Measurements from ENCODE around the gene AGTPBP1.
"Not testable (repeated sequence)": the region's sequence is repeated elsewhere in the genome, so short reads cannot be mapped to it uniquely, and the experiment has no call there.

Gene AGTPBP1, protein sequence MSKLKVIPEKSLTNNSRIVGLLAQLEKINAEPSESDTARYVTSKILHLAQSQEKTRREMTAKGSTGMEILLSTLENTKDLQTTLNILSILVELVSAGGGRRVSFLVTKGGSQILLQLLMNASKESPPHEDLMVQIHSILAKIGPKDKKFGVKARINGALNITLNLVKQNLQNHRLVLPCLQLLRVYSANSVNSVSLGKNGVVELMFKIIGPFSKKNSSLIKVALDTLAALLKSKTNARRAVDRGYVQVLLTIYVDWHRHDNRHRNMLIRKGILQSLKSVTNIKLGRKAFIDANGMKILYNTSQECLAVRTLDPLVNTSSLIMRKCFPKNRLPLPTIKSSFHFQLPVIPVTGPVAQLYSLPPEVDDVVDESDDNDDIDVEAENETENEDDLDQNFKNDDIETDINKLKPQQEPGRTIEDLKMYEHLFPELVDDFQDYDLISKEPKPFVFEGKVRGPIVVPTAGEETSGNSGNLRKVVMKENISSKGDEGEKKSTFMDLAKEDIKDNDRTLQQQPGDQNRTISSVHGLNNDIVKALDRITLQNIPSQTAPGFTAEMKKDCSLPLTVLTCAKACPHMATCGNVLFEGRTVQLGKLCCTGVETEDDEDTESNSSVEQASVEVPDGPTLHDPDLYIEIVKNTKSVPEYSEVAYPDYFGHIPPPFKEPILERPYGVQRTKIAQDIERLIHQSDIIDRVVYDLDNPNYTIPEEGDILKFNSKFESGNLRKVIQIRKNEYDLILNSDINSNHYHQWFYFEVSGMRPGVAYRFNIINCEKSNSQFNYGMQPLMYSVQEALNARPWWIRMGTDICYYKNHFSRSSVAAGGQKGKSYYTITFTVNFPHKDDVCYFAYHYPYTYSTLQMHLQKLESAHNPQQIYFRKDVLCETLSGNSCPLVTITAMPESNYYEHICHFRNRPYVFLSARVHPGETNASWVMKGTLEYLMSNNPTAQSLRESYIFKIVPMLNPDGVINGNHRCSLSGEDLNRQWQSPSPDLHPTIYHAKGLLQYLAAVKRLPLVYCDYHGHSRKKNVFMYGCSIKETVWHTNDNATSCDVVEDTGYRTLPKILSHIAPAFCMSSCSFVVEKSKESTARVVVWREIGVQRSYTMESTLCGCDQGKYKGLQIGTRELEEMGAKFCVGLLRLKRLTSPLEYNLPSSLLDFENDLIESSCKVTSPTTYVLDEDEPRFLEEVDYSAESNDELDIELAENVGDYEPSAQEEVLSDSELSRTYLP

DNA sequence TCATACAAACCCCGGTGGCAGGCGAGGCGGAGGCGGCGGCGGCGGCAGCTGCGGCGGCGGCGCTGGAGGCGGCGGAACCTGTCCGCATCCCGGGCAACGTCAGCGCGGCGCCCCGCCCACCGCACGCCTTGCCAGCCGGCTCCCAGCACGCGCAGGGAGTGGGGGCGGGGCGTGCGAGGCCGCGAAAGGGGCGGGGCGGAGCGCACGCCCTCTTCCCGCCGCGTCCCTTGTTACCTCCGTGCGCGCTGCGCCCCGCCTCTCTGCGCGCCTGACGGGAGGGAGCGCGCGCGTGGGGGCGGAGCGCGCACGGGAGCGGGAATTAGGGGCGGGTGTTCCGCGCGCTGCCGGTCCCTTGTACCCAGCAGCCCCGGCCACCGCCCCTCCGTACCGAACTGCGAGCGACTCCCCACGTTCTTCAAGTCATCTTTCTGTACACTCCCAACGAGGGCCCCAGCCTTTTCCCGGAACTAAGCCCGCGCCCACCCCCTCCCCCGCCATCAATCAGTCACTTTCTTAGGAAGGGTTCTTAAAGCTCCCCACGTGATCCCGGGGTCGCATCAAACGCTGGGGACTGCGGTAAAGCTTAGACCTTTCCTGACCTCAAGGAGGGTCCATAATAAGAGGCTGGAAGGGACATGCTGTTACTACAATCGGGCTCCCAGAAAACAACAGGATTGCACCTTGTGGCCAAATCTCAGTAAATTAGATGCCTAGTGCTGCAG, at the start of gene AGTPBP1:
Gene AGTPBP1, minus strand, starts transcription at position 80 of the 722 bp plus-strand sequence. CDS start 29,421 bp downstream, outside the sequence.
- DNase-seq = peak; percentile 92

DNA sequence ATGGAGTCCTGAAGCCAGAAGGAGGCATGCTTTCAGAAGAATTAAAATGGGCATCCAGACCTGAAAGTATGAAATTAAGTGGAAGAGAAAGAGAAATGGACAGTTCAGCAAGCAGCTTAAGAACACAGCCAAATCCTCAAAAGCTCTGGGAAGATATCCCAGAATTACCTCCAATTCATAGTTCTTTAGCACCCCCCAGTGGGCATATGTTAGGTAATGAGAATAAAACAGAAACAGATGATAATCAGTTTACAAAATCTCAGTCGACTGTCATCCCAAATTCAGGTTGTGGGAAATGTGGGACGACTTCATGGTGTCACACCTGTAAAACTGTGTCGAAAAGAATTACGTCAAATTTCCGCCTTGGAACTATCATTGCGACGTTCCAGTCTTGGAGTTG, 44.4 kb upstream of the AGTPBP1 start:
- not testable (repeated sequence) for DNase-seq

DNA sequence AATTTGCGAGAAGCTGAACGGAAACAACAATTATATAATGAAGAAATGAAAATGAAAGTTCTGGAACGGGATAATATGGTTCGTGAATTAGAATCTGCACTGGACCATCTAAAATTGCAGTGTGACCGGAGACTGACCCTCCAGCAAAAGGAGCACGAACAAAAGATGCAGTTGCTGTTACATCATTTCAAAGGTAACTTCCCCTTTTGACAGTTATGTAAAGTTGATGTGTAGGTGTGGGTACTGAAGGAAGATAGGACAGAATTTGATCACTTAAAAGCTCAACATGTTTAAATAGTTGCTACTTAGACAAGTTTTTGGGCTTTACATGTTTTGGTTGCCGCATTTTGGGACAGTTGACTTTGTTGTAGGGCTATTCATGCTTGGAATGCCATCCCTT, 32.1 kb upstream of the AGTPBP1 start:
- DNase-seq = not testable (repeated sequence)

GRCh38 chr9:85761802-85762201, 20.0 kb upstream of the AGTPBP1 start:
- not testable (repeated sequence) for DNase-seq

DNA sequence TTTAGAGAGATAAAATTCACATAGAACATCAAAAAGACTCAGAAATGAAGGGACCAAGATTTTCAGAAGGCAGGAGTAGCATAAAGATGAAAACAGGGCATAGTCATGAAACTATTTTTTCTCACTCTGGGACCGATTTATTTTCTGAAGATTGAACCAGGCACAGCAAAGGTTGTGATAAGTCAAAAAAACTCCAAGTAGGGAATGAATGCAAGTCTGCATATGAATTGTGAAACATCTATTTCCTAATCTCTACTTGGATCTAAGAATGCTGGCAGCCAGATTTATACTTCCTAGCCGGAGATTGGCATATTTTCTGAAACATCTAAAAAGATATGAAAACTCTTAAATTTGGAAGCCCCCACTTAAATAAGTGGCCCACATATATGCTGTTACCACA, 16.0 kb upstream of the AGTPBP1 start:
- DNase-seq = not testable (repeated sequence)

DNA sequence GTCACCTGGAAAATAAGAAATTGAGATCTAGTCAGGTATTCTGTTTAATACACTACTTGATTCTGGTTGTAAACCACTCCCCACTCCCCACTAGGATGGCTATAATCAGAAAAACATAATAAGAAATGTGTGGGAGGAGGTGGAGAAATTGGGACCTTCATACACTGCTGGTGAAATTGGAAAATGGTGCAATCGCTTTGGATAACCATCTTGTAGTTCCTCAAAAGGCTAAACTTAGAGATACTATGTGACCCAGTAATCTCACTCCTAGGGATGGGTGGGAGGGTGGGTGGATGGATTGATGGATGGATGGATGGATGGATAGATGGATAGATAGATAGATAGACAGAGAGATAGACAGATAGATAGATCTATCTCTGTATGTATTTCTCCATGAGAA, 14.5 kb upstream of the AGTPBP1 start:
- DNase-seq = peak; percentile 6

GRCh38 chr9:85746309-85746708, 4.6 kb upstream of the AGTPBP1 start:
- DNase-seq = no peak

DNA sequence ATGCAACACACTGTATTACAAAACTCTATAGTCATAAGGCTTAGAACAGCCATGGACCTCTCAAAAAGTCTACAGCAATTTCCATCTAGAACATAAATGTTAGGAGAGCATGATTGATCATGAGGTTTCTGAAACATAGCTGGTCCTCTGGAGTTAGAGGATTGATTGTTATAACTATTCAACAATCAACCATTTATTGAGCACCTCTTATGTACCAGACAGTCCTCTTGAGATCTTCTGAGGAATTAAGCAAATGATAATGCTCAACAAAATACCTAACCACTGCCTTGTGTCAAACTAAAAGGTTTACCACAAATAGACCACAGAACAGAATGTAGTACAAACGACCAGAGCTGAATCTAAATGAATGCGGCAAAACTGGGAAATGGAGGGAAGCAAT, 3.4 kb upstream of the AGTPBP1 start:
- no peak for DNase-seq

- peak; percentile 12 for DNase-seq
These were observed 2.7 kb upstream of the AGTPBP1 start for GRCh38 chr9:85744480-85744879.

- DNase-seq = peak; percentile 94
These were observed 1.7 kb upstream of the AGTPBP1 start for GRCh38 chr9:85743275-85744128.

DNA sequence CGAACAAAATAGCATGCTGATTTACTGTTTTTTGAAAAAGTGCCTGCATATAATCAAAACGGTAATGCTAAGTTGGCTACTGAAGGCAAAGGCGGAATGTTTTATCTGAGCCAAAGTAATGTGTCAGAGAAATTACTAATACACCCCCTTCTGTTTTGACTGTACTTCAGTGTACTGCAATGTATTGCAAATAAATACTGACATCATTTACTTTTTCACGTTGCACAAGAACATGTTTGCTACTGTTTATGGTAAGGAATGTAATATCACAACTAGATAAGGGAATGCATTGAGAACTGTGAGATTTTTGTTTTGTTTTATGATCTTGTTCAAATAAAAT, 813 bp upstream of the AGTPBP1 start:
- no peak for DNase-seq

DNA sequence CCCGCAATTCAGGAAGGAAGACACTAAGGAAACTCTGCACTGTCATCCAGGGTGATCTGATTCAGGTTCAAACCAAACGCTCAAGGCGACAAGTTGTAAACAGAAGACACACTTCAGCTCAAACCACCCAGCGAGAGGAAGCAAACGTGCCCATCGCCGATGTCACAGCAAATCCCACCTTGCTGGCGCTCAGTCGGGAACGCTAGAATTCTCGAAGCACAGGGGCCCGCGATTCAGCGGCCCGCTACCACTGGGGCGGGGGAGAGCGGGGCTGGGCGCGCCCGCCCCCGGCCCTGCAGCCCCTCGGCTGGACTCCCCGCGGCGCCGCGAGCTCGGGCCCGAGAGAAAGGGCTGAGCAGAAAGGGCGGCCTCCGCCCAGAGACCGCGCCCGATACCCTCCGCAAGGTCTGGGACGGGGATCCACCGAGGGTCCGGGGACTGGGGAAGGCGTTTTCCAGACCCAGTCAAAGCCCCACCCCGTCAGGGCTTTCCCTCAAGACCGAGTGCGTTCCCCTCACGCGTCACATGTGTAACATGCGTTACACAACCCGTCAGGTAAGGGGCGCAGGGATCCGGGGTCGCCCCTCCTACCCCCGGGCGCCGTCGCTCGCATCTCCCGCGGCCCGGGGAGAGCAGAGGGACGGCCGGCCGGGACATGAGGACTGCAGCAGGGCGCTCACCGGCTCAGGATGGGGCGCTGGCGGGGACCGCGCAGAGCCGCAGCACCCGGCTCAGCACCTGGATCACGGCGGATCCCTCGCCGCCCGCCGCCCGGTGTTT, 469 bp downstream of the AGTPBP1 start:
- DNase-seq = peak; percentile 73

- no peak for DNase-seq
These were observed 1.0 kb downstream of the AGTPBP1 start for GRCh38 chr9:85740787-85741094.

DNA sequence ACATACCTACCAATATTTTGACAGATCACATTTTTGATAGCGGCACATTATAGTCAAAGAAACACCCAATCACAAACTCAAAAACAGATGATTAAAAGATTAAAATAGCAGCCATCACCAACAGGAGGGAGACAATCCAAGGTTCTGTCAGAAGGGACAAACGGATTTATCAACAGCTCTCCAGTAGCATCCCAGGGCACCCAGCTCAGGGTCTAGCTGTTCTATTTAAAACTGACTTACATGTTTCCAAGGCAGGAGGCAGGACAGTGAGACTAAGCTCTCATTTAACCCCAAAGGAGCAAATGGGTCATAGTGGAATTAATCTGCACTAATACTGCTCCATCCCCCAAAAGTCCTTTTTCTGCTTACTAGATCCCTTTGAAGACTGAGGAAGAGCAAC, 3.2 kb downstream of the AGTPBP1 start:
- no peak for DNase-seq

- no peak for DNase-seq
These were observed 4.1 kb downstream of the AGTPBP1 start for GRCh38 chr9:85737671-85738070.

DNA sequence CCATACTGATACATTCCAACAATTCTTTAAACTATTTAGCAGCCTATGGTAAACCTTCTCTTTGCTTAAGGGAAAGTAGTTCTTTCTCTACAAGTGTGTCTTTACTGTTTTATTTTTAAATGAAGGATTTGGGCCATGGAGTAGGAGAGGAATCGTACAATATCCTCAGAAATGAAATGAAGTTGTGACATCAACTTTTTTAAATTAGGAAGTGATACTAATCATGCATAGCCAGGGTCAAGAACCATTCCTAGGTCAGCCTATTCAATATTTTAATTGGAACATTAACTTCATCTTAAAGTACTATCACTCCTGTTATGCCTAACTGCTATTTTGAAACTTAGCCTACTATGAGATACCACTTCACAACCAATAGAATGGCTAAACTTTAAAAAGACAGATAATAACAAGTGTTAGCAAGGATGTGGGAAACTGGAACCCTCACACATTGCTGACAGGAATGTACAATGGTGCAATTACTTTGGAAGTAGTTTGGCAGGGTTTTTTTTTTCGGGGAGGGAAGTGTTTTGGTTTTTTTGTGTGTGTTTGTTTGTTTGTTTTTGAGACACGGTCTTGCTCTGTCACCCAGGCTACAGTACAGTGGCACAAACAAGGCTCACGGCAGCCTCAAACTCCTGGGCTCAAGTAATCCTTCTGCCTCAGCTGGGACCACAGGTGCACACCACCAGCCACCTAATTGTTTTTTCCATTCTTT, 10.7 kb downstream of the AGTPBP1 start:
- DNase-seq = no peak

DNA sequence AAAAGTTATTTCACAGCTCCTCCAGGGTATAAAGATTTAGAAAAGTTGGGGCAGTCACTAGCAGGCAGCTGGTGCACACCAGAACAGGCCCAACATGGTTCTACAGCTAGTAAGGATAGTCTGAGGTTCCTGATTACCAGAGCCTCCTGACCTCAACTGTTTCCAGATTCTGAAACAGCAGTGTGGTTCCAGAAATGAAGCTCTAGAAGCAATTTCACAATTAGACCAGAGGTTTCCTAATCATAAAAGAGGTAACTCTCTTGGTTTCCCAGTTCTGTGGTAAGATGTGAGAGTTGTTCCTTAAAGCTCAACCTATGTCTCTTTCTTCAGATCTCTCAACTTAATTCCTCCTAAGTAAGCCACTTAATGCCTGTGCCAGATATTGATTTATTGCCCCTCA, 11.9 kb downstream of the AGTPBP1 start:
- peak; percentile 26 for DNase-seq

DNA sequence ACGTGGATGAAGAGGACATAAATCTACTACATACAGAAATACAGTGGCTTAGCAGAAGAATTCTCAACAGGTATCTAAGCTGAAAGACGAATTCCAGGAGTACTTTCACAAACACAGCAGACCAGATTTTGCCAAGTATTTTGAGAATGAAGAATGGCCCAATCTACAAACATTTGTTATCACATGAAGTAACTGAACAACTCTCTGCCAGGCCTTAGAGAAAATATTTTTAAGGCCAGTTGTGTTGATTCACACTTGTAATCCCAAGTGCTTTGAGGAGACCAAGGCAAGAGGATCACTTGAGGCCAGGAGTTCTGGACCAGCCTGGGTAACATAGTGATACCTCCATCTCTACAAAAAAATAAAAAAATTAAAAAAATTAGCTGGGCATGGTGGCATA, 14.3 kb downstream of the AGTPBP1 start:
- no peak for DNase-seq

DNA sequence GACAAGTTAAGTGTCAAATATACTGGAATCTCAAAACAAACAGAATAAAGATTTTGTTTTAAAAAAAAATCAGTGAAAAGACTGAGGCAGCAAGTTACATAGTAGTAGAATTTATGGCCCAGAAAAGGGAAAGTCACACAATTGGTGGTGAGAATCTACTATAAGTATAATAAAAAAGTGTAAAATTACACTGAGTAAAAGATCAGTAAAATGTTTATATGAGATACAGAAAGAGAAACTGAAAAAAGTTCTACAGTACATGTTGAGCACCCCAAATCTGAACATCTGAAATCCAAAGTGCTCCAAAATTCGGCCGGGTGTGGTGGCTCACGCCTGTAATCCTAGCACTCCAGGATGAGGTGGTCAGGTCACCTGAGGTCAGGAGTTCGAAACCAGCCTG, 15.0 kb downstream of the AGTPBP1 start:
- DNase-seq = no peak

GRCh38 chr9:85723215-85723614, 18.5 kb downstream of the AGTPBP1 start:
- DNase-seq = no peak
